ENCODE results near the gene STK32B. TPM values are rescaled to one million over a fixed set of nuclear protein-coding genes. Genes with fewer than 3 reads are reported as not detected.
A peak's percentile ranks its signal among the peaks of the same experiment; 100 is the strongest.

STK32B gene
- total and polyA plus RNA-seq, 2 of the 8 experiments (the other 6 are each of a cell fraction or from before 2014, with no cell fraction given): 2.3 to 2.5 TPM

GRCh38 chr4:5033281-5033841 is 17.9 kb upstream of the STK32B start:
- CTCF ChIA-PET (ENCODE audit: partially characterized antibody): interaction anchor here (0.5 to 0.7 kb wide), 2 partner anchors 14 to 33 kb away, joined by 3 read pairs; no protein-coding TSS in a partner anchor
- POLR2A ChIA-PET (ENCODE audit: partially characterized antibody): no interaction called here
- H3K56ac ChIP-seq (replicated peaks; ENCODE audit: insufficient read length, low read depth, low read length): no peak overlapping the region
- no peaks in the 10 kb centered on the region for H3K27me3 ChIP-seq (replicated peaks in 1 of 4; ENCODE audit: control insufficient read depth in 3 of 4, extremely low read depth in 1 of 4, insufficient read depth in 3 of 4, low read length in 3 of 4)
- H2AFZ ChIP-seq (ENCODE audit: low read length): 0 out of 2 replicates have a peak overlapping the region, but pooled peaks have one; percentile 37
- H3K36me3 ChIP-seq (ENCODE audit: control insufficient read depth in 2 of 4, insufficient read depth in 4 of 4, low read length in 3 of 4): no peaks in the 10 kb centered on the region
- WGBS, 2 experiments (ENCODE audit: extremely low coverage in 1 of 2, insufficient coverage in 1 of 2, insufficient read length in 1 of 2, insufficient replicate concordance in 2 of 2, low coverage in 1 of 2, low lambda C conversion rate in 2 of 2, missing lambda C conversion rate in 1 of 2): 80% methylated on average over 10 of the region's 10 CpGs; no CpG with 5 or more reads in 1 of the 2 experiments
- no peak overlapping the region for H4K91ac ChIP-seq (replicated peaks; ENCODE audit: insufficient read length, low read length)
- no peak overlapping the region for H3K27ac ChIP-seq (ENCODE audit: low read depth, low read length)
- no peak overlapping the region for H3K23ac ChIP-seq (ENCODE audit: insufficient read length)
- no peak overlapping the region for H2AK5ac ChIP-seq (ENCODE audit: low read depth, low read length)
- no peaks in the 10 kb centered on the region for H3K79me1 ChIP-seq (ENCODE audit: low read depth, low read length)
- H2BK12ac ChIP-seq (ENCODE audit: low read depth, low read length): no peak overlapping the region
- H3K9ac ChIP-seq (replicated peaks in 1 of 4; ENCODE audit: extremely low read depth in 1 of 4, low read depth in 3 of 4, low read length in 3 of 4): no peak overlapping the region
- H2BK15ac ChIP-seq (ENCODE audit: low read length): no peak overlapping the region
- no peak overlapping the region for H3K4ac ChIP-seq (replicated peaks; ENCODE audit: insufficient read length, low read depth, low read length)
- FAIRE-seq: no peak
- no peaks in the 10 kb centered on the region for H3K79me2 ChIP-seq (ENCODE audit: control insufficient read depth in 1 of 2, insufficient read depth in 2 of 2, low read length in 2 of 2)
- TF ChIP-seq TBP (IDR thresholded peaks at IDR 0.05; ENCODE audit: low read depth, low read length) (no peak), POLR2A (IDR thresholded peaks at IDR 0.05; ENCODE audit: control extremely low read depth in 1 of 2, low read depth in 2 of 2, low read length in 2 of 2) (no peak)
- H3K4me3 ChIP-seq (ENCODE audit: extremely low read depth in 1 of 4, insufficient read depth in 2 of 4, low read depth in 3 of 4, low read length in 4 of 4): no peak overlapping the region
- no peaks in the 10 kb centered on the region for H3K9me3 ChIP-seq (ENCODE audit: insufficient read depth in 2 of 2, low read depth in 1 of 2, low read length in 1 of 2)
- no peak overlapping the region for H4K8ac ChIP-seq (ENCODE audit: extremely low read depth, insufficient read depth, low read length)
- H3K4me2 ChIP-seq (ENCODE audit: insufficient read depth in 1 of 2, low read depth in 2 of 2, low read length in 2 of 2): no peak overlapping the region
- no peak for DNase-seq (ENCODE audit: low read depth in 1 of 2, low spot score in 2 of 2)
- H2BK120ac ChIP-seq (replicated peaks; ENCODE audit: low read depth, low read length): no peak overlapping the region
- H3K14ac ChIP-seq (ENCODE audit: insufficient read length): no peak overlapping the region
- no peak overlapping the region for H2BK20ac ChIP-seq (ENCODE audit: low read length)
- no peak overlapping the region for H2BK5ac ChIP-seq (ENCODE audit: low read depth, low read length)
- H3K23me2 ChIP-seq (ENCODE audit: low read depth, low read length): no peaks in the 10 kb centered on the region
- H4K5ac ChIP-seq (ENCODE audit: insufficient read length, low read depth, low read length): no peak overlapping the region
- no peaks in the 10 kb centered on the region for H3K4me1 ChIP-seq (replicated peaks in 1 of 4; ENCODE audit: control insufficient read depth in 3 of 4, insufficient read depth in 4 of 4, low read length in 3 of 4)
- no peaks in the 10 kb centered on the region for H4K20me1 ChIP-seq (replicated peaks in 1 of 2; ENCODE audit: control insufficient read depth in 1 of 2, insufficient read depth in 2 of 2, low read length in 2 of 2)
- H3K18ac ChIP-seq (ENCODE audit: extremely low read depth, low read length): no peak overlapping the region

Data from H1 (cell line).